ENCODE measurements around the gene TGFBRAP1.

- TF ChIP-seq POLR2A (IDR thresholded peaks at IDR 0.05; ENCODE audit: low read depth, low read length) (no peak), TAF1 (IDR thresholded peaks at IDR 0.05; ENCODE audit: borderline replicate concordance, low read depth, low read length) (no peak)
These were observed 21.6 kb downstream of the TGFBRAP1 start for GRCh38 chr2:105307962-105308361.

Data from GM12892 (cell line).